Measurements from ENCODE around the gene DPF3. TPM values are rescaled to one million over a fixed set of nuclear protein-coding genes. Genes with fewer than 3 reads are reported as not detected.

DPF3 gene
- total and polyA plus RNA-seq, 9 of the 15 experiments (the other 6 are each of a cell fraction or from before 2014, with no cell fraction given), result 0.21 to 4.9 (median 1.2) TPM

DNA sequence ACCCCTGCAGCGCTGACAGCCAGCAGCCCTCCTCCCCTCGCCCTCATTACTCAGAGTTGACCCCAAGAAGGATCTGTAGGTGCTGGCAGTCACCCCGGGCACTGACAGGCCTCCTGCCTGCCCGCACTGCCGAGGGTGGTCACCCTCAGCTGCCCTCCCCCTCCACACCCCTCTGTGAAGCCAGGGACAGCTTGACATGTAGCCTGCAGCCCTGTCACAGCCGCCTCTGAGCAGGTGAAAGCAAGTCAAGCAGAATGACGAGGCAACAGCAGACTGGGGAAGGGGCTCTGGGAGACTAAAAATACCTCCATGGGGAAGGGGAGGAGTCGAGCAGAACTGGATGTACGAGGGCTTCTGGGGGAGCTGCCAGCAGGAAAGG is 178.1 kb downstream of the DPF3 start:
- H3K27me3 ChIP-seq (ENCODE audit: control insufficient read depth in 2 of 2, insufficient read depth in 2 of 2, low read length in 2 of 2), result no peaks in the 10 kb centered on the region
- H3K4me1 ChIP-seq (replicated peaks in 1 of 2; ENCODE audit: control insufficient read depth in 2 of 2, insufficient read depth in 2 of 2, low read length in 2 of 2), result peaks cover 0 to 4% of the 10 kb centered on the region in 2 experiments; a peak in 2 of 5 replicates
- no peak overlapping the region for H2AFZ ChIP-seq (ENCODE audit: low read depth, low read length)
- FAIRE-seq, result no peak
- H3K9ac ChIP-seq (ENCODE audit: insufficient read depth in 1 of 2, low read depth in 2 of 2, low read length in 2 of 2), result no peak overlapping the region
- no peaks in the 10 kb centered on the region for H4K20me1 ChIP-seq (replicated peaks; ENCODE audit: control insufficient read depth, insufficient read depth, low read length)
- intact Hi-C loops (cut with micrococcal nuclease), result no loop called here
- POLR2A ChIA-PET, result no interaction called here
- H3K27ac ChIP-seq (ENCODE audit: extremely low read depth, low read depth, low read length), result no peak overlapping the region
- WGBS (ENCODE audit: insufficient coverage, low coverage, missing lambda C conversion rate), result 28% methylated on average over 7 of the region's 9 CpGs
- H3K79me2 ChIP-seq (ENCODE audit: control insufficient read depth, insufficient read depth, low read length), result no peaks in the 10 kb centered on the region
- DNase-seq (ENCODE audit: extremely low read depth in 1 of 4, low spot score in 3 of 4), result peak in 2 of 4 experiments; percentile 8 to 10
- H3K4me2 ChIP-seq (ENCODE audit: insufficient read depth, low read length), result no peak overlapping the region
- no peaks in the 10 kb centered on the region for H3K9me3 ChIP-seq (replicated peaks; ENCODE audit: control insufficient read depth, insufficient read depth, low read depth, low read length)
- H3K4me3 ChIP-seq, result no peak overlapping the region
- TF ChIP-seq, protein P1, sequence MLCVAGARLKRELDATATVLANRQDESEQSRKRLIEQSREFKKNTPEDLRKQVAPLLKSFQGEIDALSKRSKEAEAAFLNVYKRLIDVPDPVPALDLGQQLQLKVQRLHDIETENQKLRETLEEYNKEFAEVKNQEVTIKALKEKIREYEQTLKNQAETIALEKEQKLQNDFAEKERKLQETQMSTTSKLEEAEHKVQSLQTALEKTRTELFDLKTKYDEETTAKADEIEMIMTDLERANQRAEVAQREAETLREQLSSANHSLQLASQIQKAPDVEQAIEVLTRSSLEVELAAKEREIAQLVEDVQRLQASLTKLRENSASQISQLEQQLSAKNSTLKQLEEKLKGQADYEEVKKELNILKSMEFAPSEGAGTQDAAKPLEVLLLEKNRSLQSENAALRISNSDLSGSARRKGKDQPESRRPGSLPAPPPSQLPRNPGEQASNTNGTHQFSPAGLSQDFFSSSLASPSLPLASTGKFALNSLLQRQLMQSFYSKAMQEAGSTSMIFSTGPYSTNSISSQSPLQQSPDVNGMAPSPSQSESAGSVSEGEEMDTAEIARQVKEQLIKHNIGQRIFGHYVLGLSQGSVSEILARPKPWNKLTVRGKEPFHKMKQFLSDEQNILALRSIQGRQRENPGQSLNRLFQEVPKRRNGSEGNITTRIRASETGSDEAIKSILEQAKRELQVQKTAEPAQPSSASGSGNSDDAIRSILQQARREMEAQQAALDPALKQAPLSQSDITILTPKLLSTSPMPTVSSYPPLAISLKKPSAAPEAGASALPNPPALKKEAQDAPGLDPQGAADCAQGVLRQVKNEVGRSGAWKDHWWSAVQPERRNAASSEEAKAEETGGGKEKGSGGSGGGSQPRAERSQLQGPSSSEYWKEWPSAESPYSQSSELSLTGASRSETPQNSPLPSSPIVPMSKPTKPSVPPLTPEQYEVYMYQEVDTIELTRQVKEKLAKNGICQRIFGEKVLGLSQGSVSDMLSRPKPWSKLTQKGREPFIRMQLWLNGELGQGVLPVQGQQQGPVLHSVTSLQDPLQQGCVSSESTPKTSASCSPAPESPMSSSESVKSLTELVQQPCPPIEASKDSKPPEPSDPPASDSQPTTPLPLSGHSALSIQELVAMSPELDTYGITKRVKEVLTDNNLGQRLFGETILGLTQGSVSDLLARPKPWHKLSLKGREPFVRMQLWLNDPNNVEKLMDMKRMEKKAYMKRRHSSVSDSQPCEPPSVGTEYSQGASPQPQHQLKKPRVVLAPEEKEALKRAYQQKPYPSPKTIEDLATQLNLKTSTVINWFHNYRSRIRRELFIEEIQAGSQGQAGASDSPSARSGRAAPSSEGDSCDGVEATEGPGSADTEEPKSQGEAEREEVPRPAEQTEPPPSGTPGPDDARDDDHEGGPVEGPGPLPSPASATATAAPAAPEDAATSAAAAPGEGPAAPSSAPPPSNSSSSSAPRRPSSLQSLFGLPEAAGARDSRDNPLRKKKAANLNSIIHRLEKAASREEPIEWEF (CRISPR knock-in tag; IDR thresholded peaks at IDR 0.05), result no peak
- TF ChIP-seq POLR2H (tag; IDR thresholded peaks at IDR 0.05; ENCODE audit: low read depth), result no peak
- no peak for TF ChIP-seq CXXC5 (CRISPR knock-in tag; IDR thresholded peaks at IDR 0.05)
- TF ChIP-seq ZNF76 (CRISPR knock-in tag; IDR thresholded peaks at IDR 0.05; ENCODE audit: borderline replicate concordance), result no peak
- CTCF ChIA-PET (ENCODE audit: low intra/inter-chr PET ratio), result no interaction called here
- no TSS peak for BruUV-seq (replicated peaks)
- in situ Hi-C loops (cut with MboI), result no loop called here
- no peak for ATAC-seq
- H3K36me3 ChIP-seq (ENCODE audit: control insufficient read depth, insufficient read depth, low read length), result no peaks in the 10 kb centered on the region
- no peaks in the 10 kb centered on the region for H3K9me1 ChIP-seq (ENCODE audit: control insufficient read depth, insufficient read depth, low read length)

All from K562 (cell line).